Vein endothelial cell (primary cell): ENCODE measurements around the gene TMEM45B. TPM values are rescaled to one million over a fixed set of nuclear protein-coding genes. Genes with fewer than 3 reads are reported as not detected.

Experiments
- small RNA-seq: library from RNA; depleted of rRNA; stranded (forward); fragments of <200 nt; gene quantifications from one replicate; pipeline ENCODE3, GENCODE V24; 2012
- total RNA-seq: library from RNA; depleted of rRNA; stranded (reverse); fragments of >200 nt; gene quantifications from 2 replicates; pipeline ENCODE4 v1.2.3, GENCODE V29; 2012

The TMEM45B gene
- 0.10 and 0.33 TPM in 2 replicates for total RNA-seq

GRCh38 chr11:129815596-129816461 is at the start of gene TMEM45B:
TMEM45B (plus strand) TSS chr11:129815848; CDS start chr11:129852483, 36,635 bp downstream.

GRCh38 chr11:129895126-129896041 is 79.7 kb downstream of the TMEM45B start, which contains the start of gene NFRKB:
NFRKB (minus strand) TSS chr11:129895578; CDS start chr11:129892849, 2,729 bp downstream.

Small RNA genes lying within 50 kb of the gene (small RNA-seq; reads per million reads assigned to genes)
- gene AP003327.1: not detected

Other genes starting within 250 kb of the TMEM45B start
- 29.7 and 32.4 TPM in 2 replicates for gene NFRKB, start 79.7 kb downstream of the TMEM45B start, total RNA-seq
- gene PRDM10, start 187.0 kb downstream of the TMEM45B start, total RNA-seq: 8.5 and 9.6 TPM in 2 replicates